GM12892 (cell line): ENCODE data around the gene DAPK2.

ENCODE experiments used
- POLR2A ChIP-seq: IDR thresholded peaks from 2 replicates; pipeline ENCODE4 v1.6.1; 2011; ENCODE audit warnings: low read depth, low read length, control low read depth
- POLR2AphosphoS5 ChIP-seq: IDR thresholded peaks from 2 replicates; pipeline ENCODE4 v1.6.1; 2011; ENCODE audit warnings: low read depth, low read length, control low read depth

DNA sequence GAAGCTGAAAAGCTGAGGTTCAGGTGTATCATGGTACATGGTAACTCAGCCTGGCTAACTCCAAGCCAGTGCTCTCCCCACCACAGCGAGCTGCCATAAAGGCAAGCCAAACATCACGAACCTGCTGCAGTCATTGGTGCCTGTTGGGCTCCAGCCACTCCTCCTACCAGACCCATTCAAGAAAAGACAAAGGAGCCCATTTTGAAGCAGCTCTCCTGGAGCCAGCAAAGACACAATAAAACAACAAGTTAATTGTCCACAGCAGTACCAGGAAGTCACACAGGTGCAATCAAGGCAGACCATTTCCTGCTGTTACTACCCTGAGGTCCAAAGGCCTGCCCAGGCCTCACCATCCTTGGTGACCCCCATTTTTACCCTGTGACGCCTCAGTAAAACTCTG, 77.6 kb downstream of the DAPK2 start:
- no peak for TF ChIP-seq POLR2AphosphoS5
- TF ChIP-seq POLR2A: no peak
